Keratinocyte (primary cell): ENCODE data around the gene SLC1A2. TPM values are rescaled to one million over a fixed set of nuclear protein-coding genes. Genes with fewer than 3 reads are reported as not detected.

Experiments used
- DNase-seq: peaks from one replicate; pipeline ENCODE4 v3.0.0-alpha.2; 2011; ENCODE audit warnings: low read depth, missing footprints, low spot score
- FAIRE-seq: peaks from 2 replicates; lab custom pipeline; 2011; peaks lifted over from hg19 to GRCh38; lab: Jason Lieb, UNC
- H2AFZ ChIP-seq: 2 replicates; pipeline ENCODE4 v1.6.0; 2012; ENCODE audit warnings: low read length, control low read depth, inconsistent platforms; ENCODE audit not compliant: control insufficient read depth
- H3K27ac ChIP-seq: 2 replicates; pipeline ENCODE4 v1.5.1; 2011; ENCODE audit warnings: low read length; ENCODE audit not compliant: control insufficient read depth, insufficient read depth
- H3K27me3 ChIP-seq: 3 replicates; pipeline ENCODE4 v1.6.0; 2011; ENCODE audit warnings: low read length; ENCODE audit not compliant: control insufficient read depth, insufficient read depth; ENCODE audit errors: extremely low read depth
- H3K36me3 ChIP-seq, 2 experiments: 2 replicates in 1 of 2; 3 replicates in 1 of 2; pipeline ENCODE4 v1.5.1; 2011; ENCODE audit warnings: low read length in 2 of 2, mild to moderate bottlenecking in 1 of 2; ENCODE audit not compliant: control insufficient read depth in 2 of 2, insufficient read depth in 2 of 2; ENCODE audit errors: extremely low read depth in 1 of 2
- H3K4me1 ChIP-seq: 3 replicates; pipeline ENCODE4 v1.5.1; 2011; ENCODE audit warnings: low read length; ENCODE audit not compliant: control insufficient read depth, insufficient read depth; ENCODE audit errors: extremely low read depth
- H3K4me2 ChIP-seq: 3 replicates; pipeline ENCODE4 v1.6.0; 2011; ENCODE audit warnings: low read depth, low read length; ENCODE audit not compliant: control insufficient read depth, insufficient read depth; ENCODE audit errors: extremely low read depth
- H3K4me3 ChIP-seq, 3 experiments: fragments of 200-600 bp in 1 of 3; sonication (generic) in 1 of 3; 2 replicates in 2 of 3; 3 replicates in 1 of 3; pipeline ENCODE4 v1.5.1; 2011 to 2016; ENCODE audit warnings: low read length in 3 of 3, mild to moderate bottlenecking in 3 of 3, control low read depth in 2 of 3, inconsistent platforms in 1 of 3, low read depth in 1 of 3, mixed read lengths in 1 of 3, mixed run types in 1 of 3, moderate library complexity in 1 of 3; ENCODE audit not compliant: control insufficient read depth in 2 of 3, insufficient read depth in 2 of 3; ENCODE audit errors: extremely low read depth in 1 of 3
- H3K79me2 ChIP-seq: 2 replicates; pipeline ENCODE4 v1.6.0; 2012; ENCODE audit warnings: low read length; ENCODE audit not compliant: control insufficient read depth, insufficient read depth
- H3K9ac ChIP-seq: 3 replicates; pipeline ENCODE4 v1.6.0; 2011; ENCODE audit warnings: low read length; ENCODE audit not compliant: control insufficient read depth, insufficient read depth; ENCODE audit errors: extremely low read depth
- H3K9me1 ChIP-seq: 3 replicates; pipeline ENCODE4 v1.6.0; 2011; ENCODE audit warnings: low read length; ENCODE audit not compliant: control insufficient read depth, insufficient read depth; ENCODE audit errors: extremely low read depth
- H3K9me3 ChIP-seq: 2 replicates; pipeline ENCODE4 v1.5.1; 2012; ENCODE audit warnings: low read depth, low read length; ENCODE audit not compliant: control insufficient read depth
- H4K20me1 ChIP-seq: 3 replicates; pipeline ENCODE4 v1.6.0; 2011; ENCODE audit warnings: low read length; ENCODE audit not compliant: control insufficient read depth, insufficient read depth; ENCODE audit errors: extremely low read depth
- EZH2 ChIP-seq: IDR thresholded peaks from one replicate; pipeline ENCODE4 v1.6.1; 2012; ENCODE audit warnings: inconsistent platforms, mild to moderate bottlenecking, low read length, moderate library complexity
- dilution Hi-C: fragments of 300-500 bp; cut with MboI; formaldehyde crosslinking; loops from one replicate; pipeline ENCODE4 v1.7.0; 2020; ENCODE audit warnings: low sequenced_read_pairs; ENCODE audit not compliant: extremely low pct_ligation_motif_present
- polyA plus RNA-seq, 5 experiments: library from polyadenylated mRNA; depleted of rRNA in 3 of 5; stranded (reverse) in 3 of 5; stranded (forward) in 1 of 5; unstranded in 1 of 5; fragments of >200 nt; gene quantifications; 1 replicate in 1 of 5; 2 replicates in 3 of 5; 3 replicates in 1 of 5; pipeline versions ENCODE4 v1.2.1 to v1.2.3, GENCODE V29; 2011 to 2012; ENCODE audit warnings: missing spikeins in 2 of 5, low read depth in 1 of 5, low replicate concordance in 1 of 5
- TF ChIP-seq, protein P1 (sequence below), 3 experiments: IDR thresholded peaks in 1 of 3; conservative IDR thresholded peaks in 1 of 3; optimal IDR thresholded peaks in 1 of 3; 2 replicates in 2 of 3; 3 replicates in 1 of 3; pipeline versions ENCODE3 to v1.5.1; 2011; ENCODE audit warnings: low read length in 3 of 3, mild to moderate bottlenecking in 3 of 3, moderate library complexity in 2 of 3, control low read depth in 1 of 3, inconsistent platforms in 1 of 3; ENCODE audit not compliant: insufficient read depth in 2 of 3; ENCODE audit errors: extremely low read depth in 1 of 3

The SLC1A2 gene
- polyA plus RNA-seq, 1 donor (not counting 4 experiments of a cell fraction or from before 2014, with no cell fraction given), result under 0.01 TPM

DNA sequence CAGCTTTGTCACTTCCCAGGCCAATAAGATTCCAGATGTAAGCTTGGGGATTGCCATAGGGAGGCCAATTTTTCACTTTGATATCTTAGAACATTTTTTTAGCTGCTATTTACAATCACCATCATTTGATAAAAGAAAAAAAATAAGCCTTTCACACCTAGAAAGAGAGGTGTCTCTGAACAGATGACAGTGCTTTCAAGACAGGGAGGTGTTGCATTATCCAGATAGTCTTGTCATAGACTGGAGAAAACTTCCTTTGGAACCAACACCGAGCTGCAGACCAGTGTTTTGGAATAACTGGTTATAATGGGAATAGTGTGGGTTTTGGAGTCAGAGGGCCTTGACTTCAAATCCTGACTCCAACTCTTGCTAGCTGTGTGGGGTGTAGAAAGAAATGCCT, 101.0 kb downstream of the SLC1A2 start:
- dilution Hi-C loops, result no loop called here
- FAIRE-seq, result no peak

GRCh38 chr11:35317253-35317652, 102.1 kb downstream of the SLC1A2 start:
- no peaks in the 10 kb centered on the region for H3K79me2 ChIP-seq
- H3K9ac ChIP-seq, result no peak overlapping the region
- dilution Hi-C loops, result no loop called here
- no peak for DNase-seq
- FAIRE-seq, result no peak
- no peaks in the 10 kb centered on the region for H4K20me1 ChIP-seq
- no peak overlapping the region for H2AFZ ChIP-seq
- H3K9me1 ChIP-seq, result no peaks in the 10 kb centered on the region
- H3K4me2 ChIP-seq, result no peak overlapping the region
- TF ChIP-seq, protein P1, sequence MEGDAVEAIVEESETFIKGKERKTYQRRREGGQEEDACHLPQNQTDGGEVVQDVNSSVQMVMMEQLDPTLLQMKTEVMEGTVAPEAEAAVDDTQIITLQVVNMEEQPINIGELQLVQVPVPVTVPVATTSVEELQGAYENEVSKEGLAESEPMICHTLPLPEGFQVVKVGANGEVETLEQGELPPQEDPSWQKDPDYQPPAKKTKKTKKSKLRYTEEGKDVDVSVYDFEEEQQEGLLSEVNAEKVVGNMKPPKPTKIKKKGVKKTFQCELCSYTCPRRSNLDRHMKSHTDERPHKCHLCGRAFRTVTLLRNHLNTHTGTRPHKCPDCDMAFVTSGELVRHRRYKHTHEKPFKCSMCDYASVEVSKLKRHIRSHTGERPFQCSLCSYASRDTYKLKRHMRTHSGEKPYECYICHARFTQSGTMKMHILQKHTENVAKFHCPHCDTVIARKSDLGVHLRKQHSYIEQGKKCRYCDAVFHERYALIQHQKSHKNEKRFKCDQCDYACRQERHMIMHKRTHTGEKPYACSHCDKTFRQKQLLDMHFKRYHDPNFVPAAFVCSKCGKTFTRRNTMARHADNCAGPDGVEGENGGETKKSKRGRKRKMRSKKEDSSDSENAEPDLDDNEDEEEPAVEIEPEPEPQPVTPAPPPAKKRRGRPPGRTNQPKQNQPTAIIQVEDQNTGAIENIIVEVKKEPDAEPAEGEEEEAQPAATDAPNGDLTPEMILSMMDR (optimal IDR thresholded peaks at IDR 0.05 in 1 of 3, IDR thresholded peaks at IDR 0.05 in 1 of 3, conservative IDR thresholded peaks at IDR 0.05 in 1 of 3; ENCODE audit: extremely low read depth in 1 of 3, insufficient read depth in 2 of 3, low read length in 3 of 3), result no peak
- no peak for TF ChIP-seq EZH2
- no peaks in the 10 kb centered on the region for H3K9me3 ChIP-seq
- peaks cover 4% of the 10 kb centered on the region for H3K4me1 ChIP-seq
- H3K36me3 ChIP-seq, result no peaks in the 10 kb centered on the region
- no peak overlapping the region for H3K4me3 ChIP-seq
- H3K27me3 ChIP-seq, result no peaks in the 10 kb centered on the region
- no peak overlapping the region for H3K27ac ChIP-seq

More for the DNA sequence above, 101.0 kb downstream of the SLC1A2 start:
- Histone ChIP-seq H4K20me1 (no peaks in the 10 kb centered on the region), H3K4me2 (no peak overlapping the region), H3K4me1 (peaks cover 13% of the 10 kb centered on the region), H2AFZ (no peak overlapping the region), H3K79me2 (no peaks in the 10 kb centered on the region), H3K9me3 (no peaks in the 10 kb centered on the region), H3K27ac (no peak overlapping the region), H3K4me3 (no peak overlapping the region), H3K36me3 (no peaks in the 10 kb centered on the region), H3K9ac (no peak overlapping the region), H3K27me3 (no peaks in the 10 kb centered on the region), H3K9me1 (no peaks in the 10 kb centered on the region)
- TF ChIP-seq EZH2, result no peak
- TF ChIP-seq, protein P1 (optimal IDR thresholded peaks at IDR 0.05 in 1 of 3, IDR thresholded peaks at IDR 0.05 in 1 of 3, conservative IDR thresholded peaks at IDR 0.05 in 1 of 3; ENCODE audit: extremely low read depth in 1 of 3, insufficient read depth in 2 of 3, low read length in 3 of 3), result no peak
- no peak for DNase-seq
